ENCODE results near the gene HIKESHI.

DNA sequence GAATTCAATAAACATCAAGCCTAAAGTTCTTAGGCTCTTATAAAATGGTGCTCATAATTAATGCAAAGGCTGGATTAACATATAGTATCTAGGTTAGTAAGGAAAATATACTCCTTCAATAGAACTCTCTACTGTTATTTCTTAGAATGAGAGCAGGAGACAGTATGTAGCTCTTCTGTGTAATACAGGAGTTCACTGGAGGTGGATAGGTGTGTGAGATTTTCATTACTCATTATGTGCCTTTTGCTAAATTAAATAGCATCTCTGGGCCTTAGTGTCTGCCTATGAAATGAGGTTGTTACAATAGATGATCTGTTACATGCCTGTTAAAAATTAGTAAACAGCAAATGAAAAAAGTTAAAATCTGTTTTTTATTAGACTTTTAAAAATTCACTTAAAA is 36.8 kb upstream of the HIKESHI start:
- TF ChIP-seq, protein P1, sequence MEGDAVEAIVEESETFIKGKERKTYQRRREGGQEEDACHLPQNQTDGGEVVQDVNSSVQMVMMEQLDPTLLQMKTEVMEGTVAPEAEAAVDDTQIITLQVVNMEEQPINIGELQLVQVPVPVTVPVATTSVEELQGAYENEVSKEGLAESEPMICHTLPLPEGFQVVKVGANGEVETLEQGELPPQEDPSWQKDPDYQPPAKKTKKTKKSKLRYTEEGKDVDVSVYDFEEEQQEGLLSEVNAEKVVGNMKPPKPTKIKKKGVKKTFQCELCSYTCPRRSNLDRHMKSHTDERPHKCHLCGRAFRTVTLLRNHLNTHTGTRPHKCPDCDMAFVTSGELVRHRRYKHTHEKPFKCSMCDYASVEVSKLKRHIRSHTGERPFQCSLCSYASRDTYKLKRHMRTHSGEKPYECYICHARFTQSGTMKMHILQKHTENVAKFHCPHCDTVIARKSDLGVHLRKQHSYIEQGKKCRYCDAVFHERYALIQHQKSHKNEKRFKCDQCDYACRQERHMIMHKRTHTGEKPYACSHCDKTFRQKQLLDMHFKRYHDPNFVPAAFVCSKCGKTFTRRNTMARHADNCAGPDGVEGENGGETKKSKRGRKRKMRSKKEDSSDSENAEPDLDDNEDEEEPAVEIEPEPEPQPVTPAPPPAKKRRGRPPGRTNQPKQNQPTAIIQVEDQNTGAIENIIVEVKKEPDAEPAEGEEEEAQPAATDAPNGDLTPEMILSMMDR (IDR thresholded peaks at IDR 0.05), result no peak
- no peak for TF ChIP-seq POLR2A (IDR thresholded peaks at IDR 0.05)
- no peak for TF ChIP-seq POLR2AphosphoS5 (IDR thresholded peaks at IDR 0.05)

Data from prostate gland (tissue), 2 donors.